Raji (cell line): Measurements from ENCODE around the gene CHCHD10.

ENCODE experiments used
- POLR2A ChIP-seq: IDR thresholded peaks from 2 replicates; pipeline ENCODE4 v1.6.1; 2011; ENCODE audit warnings: low read depth, low read length, control low read depth; ENCODE audit not compliant: insufficient read depth

The CHCHD10 gene

GRCh38 chr22:23767673-23768548 lies at the start of gene CHCHD10:
Gene CHCHD10 (minus strand): TSS chr22:23767972. CDS start chr22:23767874, 98 bp downstream.
- peak; percentile 85 for TF ChIP-seq POLR2A

- TF ChIP-seq POLR2A: no peak
Measured at GRCh38 chr22:23817146-23817545, 49.4 kb upstream of the CHCHD10 start.

- no peak for TF ChIP-seq POLR2A
Measured at GRCh38 chr22:23816156-23816976, 48.6 kb upstream of the CHCHD10 start.

GRCh38 chr22:23815541-23816155 lies 47.9 kb upstream of the CHCHD10 start:
- no peak for TF ChIP-seq POLR2A

- no peak for TF ChIP-seq POLR2A
Measured at GRCh38 chr22:23812378-23812777, 44.6 kb upstream of the CHCHD10 start.

GRCh38 chr22:23806837-23807236 lies 39.1 kb upstream of the CHCHD10 start:
- TF ChIP-seq POLR2A: no peak

- no peak for TF ChIP-seq POLR2A
Measured at GRCh38 chr22:23804781-23805291, 37.1 kb upstream of the CHCHD10 start.

GRCh38 chr22:23803001-23803819 lies 35.4 kb upstream of the CHCHD10 start:
- TF ChIP-seq POLR2A: no peak

GRCh38 chr22:23801886-23802377 lies 34.2 kb upstream of the CHCHD10 start:
- TF ChIP-seq POLR2A: no peak

- TF ChIP-seq POLR2A: no peak
Measured at GRCh38 chr22:23801238-23801821, 33.6 kb upstream of the CHCHD10 start.

- peak; percentile 11; the same call in 1 of the 2 replicates for TF ChIP-seq POLR2A
Measured at GRCh38 chr22:23800297-23801237, 32.8 kb upstream of the CHCHD10 start.

GRCh38 chr22:23796461-23796860 lies 28.7 kb upstream of the CHCHD10 start:
- no peak for TF ChIP-seq POLR2A

- TF ChIP-seq POLR2A: no peak
Measured at GRCh38 chr22:23793326-23793725, 25.6 kb upstream of the CHCHD10 start.
